ENCODE results near the gene WNT16. TPM values are rescaled to one million over a fixed set of nuclear protein-coding genes. Genes with fewer than 3 reads are reported as not detected.

Gene WNT16
- total and polyA plus RNA-seq, 2 experiments from 2014 or later: 0.45 to 0.73 TPM

DNA sequence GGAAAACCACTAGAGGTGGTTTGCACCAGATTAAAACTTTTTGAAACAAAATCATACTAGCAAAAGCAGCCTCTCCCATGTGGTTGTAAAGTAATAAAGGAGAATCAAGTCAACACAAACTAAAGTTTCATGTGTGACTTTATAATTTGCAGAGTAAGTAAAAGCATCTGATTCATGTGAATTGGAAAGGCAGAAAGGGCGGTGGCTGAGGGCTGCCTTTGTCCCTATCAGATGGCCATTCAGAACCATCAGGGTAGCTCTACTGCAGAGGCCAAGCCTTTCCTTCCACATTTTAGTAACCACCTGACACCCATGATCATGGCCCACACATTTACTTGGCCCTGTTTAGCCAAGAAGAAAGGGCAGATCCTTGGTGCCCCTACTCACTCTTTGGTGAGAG is 15.7 kb downstream of the WNT16 start:
- ATAC-seq (no peak), DNase-seq (ENCODE audit: low spot score) (no peak)
- Histone ChIP-seq H3K79me2 (replicated peaks; ENCODE audit: insufficient read depth) (no peaks in the 10 kb centered on the region), H3K9me2 (ENCODE audit: insufficient read depth) (no peaks in the 10 kb centered on the region), H4K20me1 (replicated peaks; ENCODE audit: insufficient read depth) (no peaks in the 10 kb centered on the region), H3F3A (replicated peaks; ENCODE audit: low read depth) (no peaks in the 10 kb centered on the region), H2AFZ (no peak overlapping the region), H3K4me3 (no peak overlapping the region), H3K27me3 (ENCODE audit: insufficient read depth) (no peaks in the 10 kb centered on the region), H3K27ac (ENCODE audit: low read depth) (no peak overlapping the region), H3K4me2 (no peak overlapping the region), H3K36me3 (ENCODE audit: insufficient read depth) (no peaks in the 10 kb centered on the region; the same call in 1 of the 2 replicates), H3K4me1 (ENCODE audit: insufficient read depth) (no peaks in the 10 kb centered on the region)
- Mint-ChIP-seq H3K9me3 (no peaks in the 10 kb centered on the region), H3K27me3 (ENCODE audit: insufficient read depth, low read depth, poor library complexity) (no peaks in the 10 kb centered on the region), H3K27ac (no peak overlapping the region), H3K4me3 (no peak overlapping the region), H3K36me3 (ENCODE audit: low read depth) (peaks cover 7% of the 10 kb centered on the region; the same call in 2 of the 3 replicates), H3K4me1 (no peaks in the 10 kb centered on the region)
- TF ChIP-seq EZH2 (IDR thresholded peaks at IDR 0.05; ENCODE audit: low read depth, unreplicated experiment) (no peak), CREB1 (CRISPR knock-in tag; IDR thresholded peaks at IDR 0.05; ENCODE audit: low read depth) (no peak), EZH2phosphoT487 (IDR thresholded peaks at IDR 0.05; ENCODE audit: unreplicated experiment) (no peak), NANOG (IDR thresholded peaks at IDR 0.05; ENCODE audit: borderline replicate concordance) (no peak), ZNF331 (CRISPR knock-in tag; IDR thresholded peaks at IDR 0.05; ENCODE audit: low read depth) (no peak), JUNB (IDR thresholded peaks at IDR 0.05; ENCODE audit: unreplicated experiment) (no peak), ZNF114 (CRISPR knock-in tag; IDR thresholded peaks at IDR 0.05) (no peak), STAT1 (IDR thresholded peaks at IDR 0.05; ENCODE audit: unreplicated experiment) (no peak), POLR2AphosphoS5 (IDR thresholded peaks at IDR 0.05; ENCODE audit: low read depth) (no peak)
- TF ChIP-seq, protein P1, sequence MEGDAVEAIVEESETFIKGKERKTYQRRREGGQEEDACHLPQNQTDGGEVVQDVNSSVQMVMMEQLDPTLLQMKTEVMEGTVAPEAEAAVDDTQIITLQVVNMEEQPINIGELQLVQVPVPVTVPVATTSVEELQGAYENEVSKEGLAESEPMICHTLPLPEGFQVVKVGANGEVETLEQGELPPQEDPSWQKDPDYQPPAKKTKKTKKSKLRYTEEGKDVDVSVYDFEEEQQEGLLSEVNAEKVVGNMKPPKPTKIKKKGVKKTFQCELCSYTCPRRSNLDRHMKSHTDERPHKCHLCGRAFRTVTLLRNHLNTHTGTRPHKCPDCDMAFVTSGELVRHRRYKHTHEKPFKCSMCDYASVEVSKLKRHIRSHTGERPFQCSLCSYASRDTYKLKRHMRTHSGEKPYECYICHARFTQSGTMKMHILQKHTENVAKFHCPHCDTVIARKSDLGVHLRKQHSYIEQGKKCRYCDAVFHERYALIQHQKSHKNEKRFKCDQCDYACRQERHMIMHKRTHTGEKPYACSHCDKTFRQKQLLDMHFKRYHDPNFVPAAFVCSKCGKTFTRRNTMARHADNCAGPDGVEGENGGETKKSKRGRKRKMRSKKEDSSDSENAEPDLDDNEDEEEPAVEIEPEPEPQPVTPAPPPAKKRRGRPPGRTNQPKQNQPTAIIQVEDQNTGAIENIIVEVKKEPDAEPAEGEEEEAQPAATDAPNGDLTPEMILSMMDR (conservative IDR thresholded peaks at IDR 0.05; ENCODE audit: low read depth in 2 of 2): no peak
- TF ChIP-seq, protein P2, sequence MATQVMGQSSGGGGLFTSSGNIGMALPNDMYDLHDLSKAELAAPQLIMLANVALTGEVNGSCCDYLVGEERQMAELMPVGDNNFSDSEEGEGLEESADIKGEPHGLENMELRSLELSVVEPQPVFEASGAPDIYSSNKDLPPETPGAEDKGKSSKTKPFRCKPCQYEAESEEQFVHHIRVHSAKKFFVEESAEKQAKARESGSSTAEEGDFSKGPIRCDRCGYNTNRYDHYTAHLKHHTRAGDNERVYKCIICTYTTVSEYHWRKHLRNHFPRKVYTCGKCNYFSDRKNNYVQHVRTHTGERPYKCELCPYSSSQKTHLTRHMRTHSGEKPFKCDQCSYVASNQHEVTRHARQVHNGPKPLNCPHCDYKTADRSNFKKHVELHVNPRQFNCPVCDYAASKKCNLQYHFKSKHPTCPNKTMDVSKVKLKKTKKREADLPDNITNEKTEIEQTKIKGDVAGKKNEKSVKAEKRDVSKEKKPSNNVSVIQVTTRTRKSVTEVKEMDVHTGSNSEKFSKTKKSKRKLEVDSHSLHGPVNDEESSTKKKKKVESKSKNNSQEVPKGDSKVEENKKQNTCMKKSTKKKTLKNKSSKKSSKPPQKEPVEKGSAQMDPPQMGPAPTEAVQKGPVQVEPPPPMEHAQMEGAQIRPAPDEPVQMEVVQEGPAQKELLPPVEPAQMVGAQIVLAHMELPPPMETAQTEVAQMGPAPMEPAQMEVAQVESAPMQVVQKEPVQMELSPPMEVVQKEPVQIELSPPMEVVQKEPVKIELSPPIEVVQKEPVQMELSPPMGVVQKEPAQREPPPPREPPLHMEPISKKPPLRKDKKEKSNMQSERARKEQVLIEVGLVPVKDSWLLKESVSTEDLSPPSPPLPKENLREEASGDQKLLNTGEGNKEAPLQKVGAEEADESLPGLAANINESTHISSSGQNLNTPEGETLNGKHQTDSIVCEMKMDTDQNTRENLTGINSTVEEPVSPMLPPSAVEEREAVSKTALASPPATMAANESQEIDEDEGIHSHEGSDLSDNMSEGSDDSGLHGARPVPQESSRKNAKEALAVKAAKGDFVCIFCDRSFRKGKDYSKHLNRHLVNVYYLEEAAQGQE (IDR thresholded peaks at IDR 0.05; ENCODE audit: unreplicated experiment): no peak
- TF ChIP-seq, protein P3, sequence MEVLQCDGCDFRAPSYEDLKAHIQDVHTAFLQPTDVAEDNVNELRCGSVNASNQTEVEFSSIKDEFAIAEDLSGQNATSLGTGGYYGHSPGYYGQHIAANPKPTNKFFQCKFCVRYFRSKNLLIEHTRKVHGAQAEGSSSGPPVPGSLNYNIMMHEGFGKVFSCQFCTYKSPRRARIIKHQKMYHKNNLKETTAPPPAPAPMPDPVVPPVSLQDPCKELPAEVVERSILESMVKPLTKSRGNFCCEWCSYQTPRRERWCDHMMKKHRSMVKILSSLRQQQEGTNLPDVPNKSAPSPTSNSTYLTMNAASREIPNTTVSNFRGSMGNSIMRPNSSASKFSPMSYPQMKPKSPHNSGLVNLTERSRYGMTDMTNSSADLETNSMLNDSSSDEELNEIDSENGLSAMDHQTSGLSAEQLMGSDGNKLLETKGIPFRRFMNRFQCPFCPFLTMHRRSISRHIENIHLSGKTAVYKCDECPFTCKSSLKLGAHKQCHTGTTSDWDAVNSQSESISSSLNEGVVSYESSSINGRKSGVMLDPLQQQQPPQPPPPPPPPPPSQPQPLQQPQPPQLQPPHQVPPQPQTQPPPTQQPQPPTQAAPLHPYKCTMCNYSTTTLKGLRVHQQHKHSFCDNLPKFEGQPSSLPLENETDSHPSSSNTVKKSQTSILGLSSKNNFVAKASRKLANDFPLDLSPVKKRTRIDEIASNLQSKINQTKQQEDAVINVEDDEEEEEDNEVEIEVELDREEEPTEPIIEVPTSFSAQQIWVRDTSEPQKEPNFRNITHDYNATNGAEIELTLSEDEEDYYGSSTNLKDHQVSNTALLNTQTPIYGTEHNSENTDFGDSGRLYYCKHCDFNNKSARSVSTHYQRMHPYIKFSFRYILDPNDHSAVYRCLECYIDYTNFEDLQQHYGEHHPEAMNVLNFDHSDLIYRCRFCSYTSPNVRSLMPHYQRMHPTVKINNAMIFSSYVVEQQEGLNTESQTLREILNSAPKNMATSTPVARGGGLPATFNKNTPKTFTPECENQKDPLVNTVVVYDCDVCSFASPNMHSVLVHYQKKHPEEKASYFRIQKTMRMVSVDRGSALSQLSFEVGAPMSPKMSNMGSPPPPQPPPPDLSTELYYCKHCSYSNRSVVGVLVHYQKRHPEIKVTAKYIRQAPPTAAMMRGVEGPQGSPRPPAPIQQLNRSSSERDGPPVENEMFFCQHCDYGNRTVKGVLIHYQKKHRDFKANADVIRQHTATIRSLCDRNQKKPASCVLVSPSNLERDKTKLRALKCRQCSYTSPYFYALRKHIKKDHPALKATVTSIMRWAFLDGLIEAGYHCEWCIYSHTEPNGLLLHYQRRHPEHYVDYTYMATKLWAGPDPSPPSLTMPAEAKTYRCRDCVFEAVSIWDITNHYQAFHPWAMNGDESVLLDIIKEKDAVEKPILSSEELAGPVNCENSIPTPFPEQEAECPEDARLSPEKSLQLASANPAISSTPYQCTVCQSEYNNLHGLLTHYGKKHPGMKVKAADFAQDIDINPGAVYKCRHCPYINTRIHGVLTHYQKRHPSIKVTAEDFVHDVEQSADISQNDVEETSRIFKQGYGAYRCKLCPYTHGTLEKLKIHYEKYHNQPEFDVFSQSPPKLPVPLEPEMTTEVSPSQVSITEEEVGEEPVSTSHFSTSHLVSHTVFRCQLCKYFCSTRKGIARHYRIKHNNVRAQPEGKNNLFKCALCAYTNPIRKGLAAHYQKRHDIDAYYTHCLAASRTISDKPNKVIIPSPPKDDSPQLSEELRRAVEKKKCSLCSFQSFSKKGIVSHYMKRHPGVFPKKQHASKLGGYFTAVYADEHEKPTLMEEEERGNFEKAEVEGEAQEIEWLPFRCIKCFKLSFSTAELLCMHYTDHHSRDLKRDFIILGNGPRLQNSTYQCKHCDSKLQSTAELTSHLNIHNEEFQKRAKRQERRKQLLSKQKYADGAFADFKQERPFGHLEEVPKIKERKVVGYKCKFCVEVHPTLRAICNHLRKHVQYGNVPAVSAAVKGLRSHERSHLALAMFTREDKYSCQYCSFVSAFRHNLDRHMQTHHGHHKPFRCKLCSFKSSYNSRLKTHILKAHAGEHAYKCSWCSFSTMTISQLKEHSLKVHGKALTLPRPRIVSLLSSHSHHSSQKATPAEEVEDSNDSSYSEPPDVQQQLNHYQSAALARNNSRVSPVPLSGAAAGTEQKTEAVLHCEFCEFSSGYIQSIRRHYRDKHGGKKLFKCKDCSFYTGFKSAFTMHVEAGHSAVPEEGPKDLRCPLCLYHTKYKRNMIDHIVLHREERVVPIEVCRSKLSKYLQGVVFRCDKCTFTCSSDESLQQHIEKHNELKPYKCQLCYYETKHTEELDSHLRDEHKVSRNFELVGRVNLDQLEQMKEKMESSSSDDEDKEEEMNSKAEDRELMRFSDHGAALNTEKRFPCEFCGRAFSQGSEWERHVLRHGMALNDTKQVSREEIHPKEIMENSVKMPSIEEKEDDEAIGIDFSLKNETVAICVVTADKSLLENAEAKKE (CRISPR knock-in tag; IDR thresholded peaks at IDR 0.05): no peak
- TF ChIP-seq, protein P4, sequence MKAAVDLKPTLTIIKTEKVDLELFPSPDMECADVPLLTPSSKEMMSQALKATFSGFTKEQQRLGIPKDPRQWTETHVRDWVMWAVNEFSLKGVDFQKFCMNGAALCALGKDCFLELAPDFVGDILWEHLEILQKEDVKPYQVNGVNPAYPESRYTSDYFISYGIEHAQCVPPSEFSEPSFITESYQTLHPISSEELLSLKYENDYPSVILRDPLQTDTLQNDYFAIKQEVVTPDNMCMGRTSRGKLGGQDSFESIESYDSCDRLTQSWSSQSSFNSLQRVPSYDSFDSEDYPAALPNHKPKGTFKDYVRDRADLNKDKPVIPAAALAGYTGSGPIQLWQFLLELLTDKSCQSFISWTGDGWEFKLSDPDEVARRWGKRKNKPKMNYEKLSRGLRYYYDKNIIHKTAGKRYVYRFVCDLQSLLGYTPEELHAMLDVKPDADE (IDR thresholded peaks at IDR 0.05): no peak
